NT2/D1 (cell line): ENCODE measurements around the gene SNRPN.

Experiments used
- SUZ12 ChIP-seq: IDR thresholded peaks from 2 replicates; pipeline ENCODE4 v1.6.1; 2011; ENCODE audit not compliant: insufficient read length, insufficient read depth; ENCODE audit errors: extremely low read depth
- YY1 ChIP-seq: IDR thresholded peaks from 2 replicates; pipeline ENCODE4 v1.6.1; 2011; ENCODE audit not compliant: insufficient read length, insufficient read depth

GRCh38 chr15:24955531-24955921 lies 739 bp downstream of the SNRPN start:
- TF ChIP-seq SUZ12 = no peak
- TF ChIP-seq YY1 = no peak
